Karpas-422 (cell line): Measurements from ENCODE around the gene ABCG4. TPM values are rescaled to one million over a fixed set of nuclear protein-coding genes. Genes with fewer than 3 reads are reported as not detected.
"Not testable (repeated sequence)": the region's sequence is repeated elsewhere in the genome, so short reads cannot be mapped to it uniquely, and the experiment has no call there.

Source experiments
- DNase-seq: peaks from one replicate; pipeline ENCODE4 v3.0.0-alpha.2; 2015
- H2AFZ ChIP-seq: fragments of 200-600 bp; sonication (generic); 2 replicates; pipeline ENCODE4 v1.6.1; 2014; ENCODE audit warnings: antibody characterized with exemption, low read length, mixed read lengths
- H3K27ac ChIP-seq: fragments of 200-600 bp; sonication (generic); 2 replicates; pipeline ENCODE4 v1.5.1; 2014; ENCODE audit warnings: mild to moderate bottlenecking, low read length, moderate library complexity
- H3K27me3 ChIP-seq: fragments of 200-600 bp; sonication (generic); 2 replicates; pipeline ENCODE4 v1.6.1; 2014; ENCODE audit warnings: low read length, mixed read lengths
- H3K36me3 ChIP-seq: fragments of 200-600 bp; sonication (generic); 2 replicates; pipeline ENCODE4 v1.6.1; 2014; ENCODE audit warnings: low read length, mixed read lengths; ENCODE audit not compliant: insufficient read depth
- H3K4me1 ChIP-seq: fragments of 200-600 bp; sonication (generic); 2 replicates; pipeline ENCODE4 v1.6.1; 2014; ENCODE audit warnings: mild to moderate bottlenecking, low read length, mixed read lengths
- H3K4me2 ChIP-seq: fragments of 200-600 bp; sonication (generic); 2 replicates; pipeline ENCODE4 v1.6.1; 2014; ENCODE audit warnings: low read length, low read depth, mild to moderate bottlenecking; ENCODE audit not compliant: poor library complexity, severe bottlenecking
- H3K4me3 ChIP-seq: fragments of 200-600 bp; sonication (generic); 2 replicates; pipeline ENCODE4 v1.5.1; 2014; ENCODE audit warnings: mild to moderate bottlenecking, antibody characterized with exemption, low read length, mixed read lengths
- H3K79me2 ChIP-seq: fragments of 200-600 bp; sonication (generic); 2 replicates; pipeline ENCODE4 v1.6.1; 2014; ENCODE audit warnings: mild to moderate bottlenecking, low read length, mixed read lengths
- H3K9ac ChIP-seq: fragments of 200-600 bp; sonication (generic); 2 replicates; pipeline ENCODE4 v1.6.0; 2014; ENCODE audit warnings: low read length
- H3K9me2 ChIP-seq: fragments of 200-600 bp; sonication (generic), shearing (Covaris generic); replicated peaks from 2 replicates; pipeline ENCODE4 v1.6.0; 2014; ENCODE audit warnings: mild to moderate bottlenecking, low read length, moderate library complexity; ENCODE audit not compliant: insufficient read depth
- H3K9me3 ChIP-seq: fragments of 300-700, 200-600 bp; sonication (generic); 2 replicates; pipeline ENCODE4 v1.6.1; 2014; ENCODE audit warnings: low read length, mixed read lengths
- H4K20me1 ChIP-seq: fragments of 200-600 bp; sonication (generic); 2 replicates; pipeline ENCODE4 v1.6.1; 2014; ENCODE audit warnings: mild to moderate bottlenecking, antibody characterized with exemption, low read length, low read depth; ENCODE audit not compliant: insufficient read depth
- total RNA-seq: library from RNA; depleted of rRNA; stranded (reverse); fragments of >200 nt; shearing (Covaris generic); gene quantifications from 2 replicates; pipeline ENCODE4 v1.2.3, GENCODE V29; 2014; ENCODE audit warnings: low replicate concordance

ABCG4 gene
- total RNA-seq, 1 experiment from 2014 or later: not detected

- H2AFZ ChIP-seq: no peak overlapping the region
- H3K27me3 ChIP-seq: no peaks in the 10 kb centered on the region
- DNase-seq: no peak
- no peaks in the 10 kb centered on the region for H3K4me1 ChIP-seq
- no peak overlapping the region for H3K27ac ChIP-seq
- no peaks in the 10 kb centered on the region for H4K20me1 ChIP-seq
- no peaks in the 10 kb centered on the region for H3K79me2 ChIP-seq
- no peak overlapping the region for H3K9ac ChIP-seq
- H3K4me3 ChIP-seq: no peak overlapping the region
- H3K9me2 ChIP-seq: no peaks in the 10 kb centered on the region
- H3K4me2 ChIP-seq: no peak overlapping the region
- H3K36me3 ChIP-seq: no peaks in the 10 kb centered on the region
- no peaks in the 10 kb centered on the region for H3K9me3 ChIP-seq
These were observed 44.8 kb downstream of the ABCG4 start for GRCh38 chr11:119193626-119194025.

- Histone ChIP-seq H3K4me2 (no peak overlapping the region), H4K20me1 (no peaks in the 10 kb centered on the region), H3K27ac (no peak overlapping the region), H3K9me2 (no peaks in the 10 kb centered on the region), H3K27me3 (no peaks in the 10 kb centered on the region), H3K9ac (no peak overlapping the region), H2AFZ (no peak overlapping the region), H3K9me3 (no peaks in the 10 kb centered on the region), H3K4me3 (no peak overlapping the region), H3K4me1 (no peaks in the 10 kb centered on the region), H3K79me2 (no peaks in the 10 kb centered on the region), H3K36me3 (no peaks in the 10 kb centered on the region)
- no peak for DNase-seq
These were observed 46.1 kb downstream of the ABCG4 start for GRCh38 chr11:119194811-119195440.

GRCh38 chr11:119195680-119196079, 46.8 kb downstream of the ABCG4 start:
- DNase-seq: no peak
- no peaks in the 10 kb centered on the region for H4K20me1 ChIP-seq
- no peaks in the 10 kb centered on the region for H3K9me3 ChIP-seq
- H3K36me3 ChIP-seq: no peaks in the 10 kb centered on the region
- no peaks in the 10 kb centered on the region for H3K9me2 ChIP-seq
- H3K79me2 ChIP-seq: no peaks in the 10 kb centered on the region
- H3K4me1 ChIP-seq: no peaks in the 10 kb centered on the region
- H3K4me2 ChIP-seq: no peak overlapping the region
- H3K9ac ChIP-seq: no peak overlapping the region; the same call in 1 of the 2 replicates
- no peaks in the 10 kb centered on the region for H3K27me3 ChIP-seq
- no peak overlapping the region for H3K4me3 ChIP-seq
- H3K27ac ChIP-seq: no peak overlapping the region
- H2AFZ ChIP-seq: no peak overlapping the region

GRCh38 chr11:119196833-119197483, 48.1 kb downstream of the ABCG4 start:
- no peaks in the 10 kb centered on the region for H3K79me2 ChIP-seq
- H4K20me1 ChIP-seq: no peaks in the 10 kb centered on the region
- H2AFZ ChIP-seq: no peak overlapping the region
- no peaks in the 10 kb centered on the region for H3K9me3 ChIP-seq
- H3K27ac ChIP-seq: no peak overlapping the region
- H3K9ac ChIP-seq: no peak overlapping the region
- no peaks in the 10 kb centered on the region for H3K9me2 ChIP-seq
- H3K4me3 ChIP-seq: no peak overlapping the region
- H3K4me2 ChIP-seq: no peak overlapping the region
- H3K4me1 ChIP-seq: no peaks in the 10 kb centered on the region
- DNase-seq: peak; percentile 86
- H3K27me3 ChIP-seq: no peaks in the 10 kb centered on the region
- H3K36me3 ChIP-seq: no peaks in the 10 kb centered on the region

- Histone ChIP-seq H3K79me2 (no peaks in the 10 kb centered on the region), H3K4me1 (no peaks in the 10 kb centered on the region), H3K27ac (no peak overlapping the region), H3K9me3 (no peaks in the 10 kb centered on the region), H3K4me2 (no peak overlapping the region), H3K27me3 (no peaks in the 10 kb centered on the region), H2AFZ (no peak overlapping the region), H4K20me1 (no peaks in the 10 kb centered on the region), H3K9me2 (no peaks in the 10 kb centered on the region), H3K4me3 (no peak overlapping the region), H3K9ac (no peak overlapping the region), H3K36me3 (no peaks in the 10 kb centered on the region)
- no peak for DNase-seq
These were observed 50.1 kb downstream of the ABCG4 start for GRCh38 chr11:119198925-119199324.

- not testable (repeated sequence) for H3K4me2 ChIP-seq, H3K27ac ChIP-seq, H3K9me3 ChIP-seq, H3K4me3 ChIP-seq, H3K79me2 ChIP-seq, H2AFZ ChIP-seq, H3K36me3 ChIP-seq, H3K27me3 ChIP-seq, DNase-seq, H3K9me2 ChIP-seq, H3K9ac ChIP-seq, H4K20me1 ChIP-seq
- H3K4me1 ChIP-seq: peaks cover 11% of the 10 kb centered on the region
These were observed 52.4 kb downstream of the ABCG4 start for GRCh38 chr11:119201236-119201635.

- DNase-seq: no peak
- no peaks in the 10 kb centered on the region for H3K36me3 ChIP-seq
These were observed 53.7 kb downstream of the ABCG4 start for GRCh38 chr11:119202554-119202953.

GRCh38 chr11:119204066-119204465, 55.2 kb downstream of the ABCG4 start:
- H3K9ac ChIP-seq: no peak overlapping the region
- no peaks in the 10 kb centered on the region for H3K9me2 ChIP-seq
- no peaks in the 10 kb centered on the region for H3K36me3 ChIP-seq
- no peak overlapping the region for H3K27ac ChIP-seq
- H3K27me3 ChIP-seq: no peaks in the 10 kb centered on the region
- no peaks in the 10 kb centered on the region for H3K9me3 ChIP-seq
- DNase-seq: no peak
- peaks cover 27% of the 10 kb centered on the region for H3K79me2 ChIP-seq
- H3K4me3 ChIP-seq: no peak overlapping the region
- H2AFZ ChIP-seq: no peak overlapping the region
- no peaks in the 10 kb centered on the region for H4K20me1 ChIP-seq
- H3K4me2 ChIP-seq: no peak overlapping the region
- peaks cover 24% of the 10 kb centered on the region for H3K4me1 ChIP-seq

More at GRCh38 chr11:119202554-119202953, 53.7 kb downstream of the ABCG4 start:
- Histone ChIP-seq H3K79me2 (peaks cover 12% of the 10 kb centered on the region), H3K9me3 (no peaks in the 10 kb centered on the region), H3K9me2 (no peaks in the 10 kb centered on the region), H3K4me3 (no peak overlapping the region), H3K27ac (no peak overlapping the region), H2AFZ (no peak overlapping the region), H3K27me3 (no peaks in the 10 kb centered on the region), H4K20me1 (no peaks in the 10 kb centered on the region), H3K4me2 (no peak overlapping the region), H3K9ac (no peak overlapping the region), H3K4me1 (peaks cover 14% of the 10 kb centered on the region)
